Urinary bladder (tissue), 4 donors: ENCODE data around the gene ST8SIA6. TPM values are rescaled to one million over a fixed set of nuclear protein-coding genes. Genes with fewer than 3 reads are reported as not detected.
"Not testable (repeated sequence)": the region's sequence is repeated elsewhere in the genome, so short reads cannot be mapped to it uniquely, and the experiment has no call there.

ENCODE experiments used
- DNase-seq: peaks from one replicate; pipeline ENCODE4 v3.0.0-alpha.2; 2015; ENCODE audit errors: extremely low spot score
- H3K27ac ChIP-seq: one replicate; pipeline ENCODE4 v1.5.1; 2013; ENCODE audit warnings: low read depth, mild to moderate bottlenecking, moderate library complexity
- H3K36me3 ChIP-seq: one replicate; pipeline ENCODE4 v1.6.1; 2013; ENCODE audit warnings: mild to moderate bottlenecking, moderate library complexity; ENCODE audit not compliant: insufficient read depth
- H3K4me1 ChIP-seq: one replicate; pipeline ENCODE4 v1.6.1; 2013; ENCODE audit warnings: mild to moderate bottlenecking, moderate library complexity; ENCODE audit not compliant: insufficient read depth
- H3K4me3 ChIP-seq: one replicate; pipeline ENCODE4 v1.5.1; 2013; ENCODE audit warnings: low read depth, low read length
- WGBS: extraction: QIAGEN DNeasy Blood & Tissue Kit; methylation state at CpG from one replicate; pipeline ENCODE4 v1.1.7; 2013; 5-methylcytosine and 5-hydroxymethylcytosine counted together
- polyA plus RNA-seq: library from polyadenylated mRNA; stranded (reverse); fragments of 200-250 nt; gene quantifications from one replicate; pipeline ENCODE4 v1.2.3, GENCODE V29; 2013
- total RNA-seq: library from RNA; depleted of rRNA; stranded (reverse); fragments of >200 nt; gene quantifications from one replicate; pipeline ENCODE4 v1.2.3, GENCODE V29; 2014
- donor health status: healthy with polysubstance abuse.
- donor health status: healthy.

The ST8SIA6 gene
- total and polyA plus RNA-seq, 2 donors, result 0.79 to 3.7 TPM

GRCh38 chr10:17349717-17350116 lies 104.7 kb downstream of the ST8SIA6 start:
- H3K27ac ChIP-seq, result no peak overlapping the region
- no peaks in the 10 kb centered on the region for H3K36me3 ChIP-seq
- H3K4me3 ChIP-seq, result no peak overlapping the region
- 76% methylated on average over 1 of the region's 1 CpG for WGBS
- H3K4me1 ChIP-seq, result no peaks in the 10 kb centered on the region
- no peak for DNase-seq

GRCh38 chr10:17348501-17349349 lies 105.7 kb downstream of the ST8SIA6 start:
- Histone ChIP-seq H3K36me3 (no peaks in the 10 kb centered on the region), H3K4me1 (no peaks in the 10 kb centered on the region), H3K27ac (no peak overlapping the region), H3K4me3 (no peak overlapping the region)
- DNase-seq, result peak; percentile 64
- 20% methylated on average over 21 of the region's 21 CpGs for WGBS

- Histone ChIP-seq H3K4me3 (no peak overlapping the region), H3K4me1 (no peaks in the 10 kb centered on the region), H3K36me3 (no peaks in the 10 kb centered on the region), H3K27ac (no peak overlapping the region)
- WGBS, result 61% methylated on average over 4 of the region's 4 CpGs
- no peak for DNase-seq
Measured at GRCh38 chr10:17348011-17348500, 106.3 kb downstream of the ST8SIA6 start.

GRCh38 chr10:17344206-17344605 lies 110.2 kb downstream of the ST8SIA6 start:
- Histone ChIP-seq H3K4me1 (no peaks in the 10 kb centered on the region), H3K27ac (no peak overlapping the region), H3K4me3 (no peak overlapping the region), H3K36me3 (no peaks in the 10 kb centered on the region)
- 68% methylated on average over 4 of the region's 4 CpGs for WGBS
- no peak for DNase-seq

- Histone ChIP-seq H3K27ac (no peak overlapping the region), H3K4me3 (no peak overlapping the region), H3K4me1 (no peaks in the 10 kb centered on the region), H3K36me3 (no peaks in the 10 kb centered on the region)
- 81% methylated on average over 3 of the region's 3 CpGs for WGBS
- no peak for DNase-seq
Measured at GRCh38 chr10:17343118-17343517, 111.3 kb downstream of the ST8SIA6 start.

- no peaks in the 10 kb centered on the region for H3K4me1 ChIP-seq
- no peak overlapping the region for H3K4me3 ChIP-seq
- no peak for DNase-seq
- no peaks in the 10 kb centered on the region for H3K36me3 ChIP-seq
- 79% methylated on average over 13 of the region's 13 CpGs for WGBS
- H3K27ac ChIP-seq, result no peak overlapping the region
Measured at GRCh38 chr10:17340144-17340829, 114.1 kb downstream of the ST8SIA6 start.

GRCh38 chr10:17335065-17335464 lies 119.3 kb downstream of the ST8SIA6 start:
- H3K4me1 ChIP-seq, result no peaks in the 10 kb centered on the region
- no peak overlapping the region for H3K27ac ChIP-seq
- no peak for DNase-seq
- WGBS, result 87% methylated on average over 2 of the region's 2 CpGs
- H3K4me3 ChIP-seq, result no peak overlapping the region
- no peaks in the 10 kb centered on the region for H3K36me3 ChIP-seq

- WGBS, result 64% methylated on average over 2 of the region's 2 CpGs
- H3K4me3 ChIP-seq, result no peak overlapping the region
- no peak for DNase-seq
- no peaks in the 10 kb centered on the region for H3K36me3 ChIP-seq
- no peaks in the 10 kb centered on the region for H3K4me1 ChIP-seq
- H3K27ac ChIP-seq, result no peak overlapping the region
Measured at GRCh38 chr10:17330501-17330900, 123.9 kb downstream of the ST8SIA6 start.

GRCh38 chr10:17326377-17326776 lies 128.0 kb downstream of the ST8SIA6 start:
- DNase-seq, result no peak
- Histone ChIP-seq H3K27ac (no peak overlapping the region), H3K36me3 (no peaks in the 10 kb centered on the region), H3K4me3 (no peak overlapping the region), H3K4me1 (no peaks in the 10 kb centered on the region)
- 83% methylated on average over 4 of the region's 4 CpGs for WGBS

- H3K4me1 ChIP-seq, H3K4me3 ChIP-seq, DNase-seq, H3K36me3 ChIP-seq, H3K27ac ChIP-seq: not testable (repeated sequence)
- WGBS, result 81% methylated on average over 3 of the region's 3 CpGs
Measured at GRCh38 chr10:17321957-17322356, 132.4 kb downstream of the ST8SIA6 start.

GRCh38 chr10:17316488-17317170 lies 137.8 kb downstream of the ST8SIA6 start:
- Histone ChIP-seq H3K36me3 (no peaks in the 10 kb centered on the region), H3K27ac (no peak overlapping the region), H3K4me1 (no peaks in the 10 kb centered on the region), H3K4me3 (no peak overlapping the region)
- 67% methylated on average over 1 of the region's 1 CpG for WGBS
- DNase-seq, result no peak

GRCh38 chr10:17309435-17309834 lies 145.0 kb downstream of the ST8SIA6 start:
- WGBS, result 79% methylated on average over 2 of the region's 2 CpGs
- no peak overlapping the region for H3K4me3 ChIP-seq
- no peaks in the 10 kb centered on the region for H3K36me3 ChIP-seq
- H3K4me1 ChIP-seq, result no peaks in the 10 kb centered on the region
- H3K27ac ChIP-seq, result no peak overlapping the region
- DNase-seq, result no peak

- Histone ChIP-seq H3K27ac (no peak overlapping the region), H3K4me1 (no peaks in the 10 kb centered on the region), H3K36me3 (no peaks in the 10 kb centered on the region), H3K4me3 (no peak overlapping the region)
- WGBS, result 61% methylated on average over 3 of the region's 3 CpGs
- no peak for DNase-seq
Measured at GRCh38 chr10:17307123-17307522, 147.3 kb downstream of the ST8SIA6 start.
